GM19455 (cell line): ENCODE data around the gene DCPS.
A peak's percentile ranks its signal among the peaks of the same experiment; 100 is the strongest.
"Not testable (repeated sequence)": the region's sequence is repeated elsewhere in the genome, so short reads cannot be mapped to it uniquely, and the experiment has no call there.

Source experiments
- ATAC-seq: cut with Tn5 transposase; IDR thresholded peaks from one replicate; pipeline ENCODE4 v1.9.1; 2021; ENCODE audit not compliant: unreplicated experiment

The DCPS gene, protein sequence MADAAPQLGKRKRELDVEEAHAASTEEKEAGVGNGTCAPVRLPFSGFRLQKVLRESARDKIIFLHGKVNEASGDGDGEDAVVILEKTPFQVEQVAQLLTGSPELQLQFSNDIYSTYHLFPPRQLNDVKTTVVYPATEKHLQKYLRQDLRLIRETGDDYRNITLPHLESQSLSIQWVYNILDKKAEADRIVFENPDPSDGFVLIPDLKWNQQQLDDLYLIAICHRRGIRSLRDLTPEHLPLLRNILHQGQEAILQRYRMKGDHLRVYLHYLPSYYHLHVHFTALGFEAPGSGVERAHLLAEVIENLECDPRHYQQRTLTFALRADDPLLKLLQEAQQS

GRCh38 chr11:126303623-126304456, at the start of gene DCPS:
Gene DCPS, plus strand, starts transcription at chr11:126304060. Its CDS starts 21 bp downstream, at chr11:126304081.
- peak; percentile 87 for ATAC-seq

DNA sequence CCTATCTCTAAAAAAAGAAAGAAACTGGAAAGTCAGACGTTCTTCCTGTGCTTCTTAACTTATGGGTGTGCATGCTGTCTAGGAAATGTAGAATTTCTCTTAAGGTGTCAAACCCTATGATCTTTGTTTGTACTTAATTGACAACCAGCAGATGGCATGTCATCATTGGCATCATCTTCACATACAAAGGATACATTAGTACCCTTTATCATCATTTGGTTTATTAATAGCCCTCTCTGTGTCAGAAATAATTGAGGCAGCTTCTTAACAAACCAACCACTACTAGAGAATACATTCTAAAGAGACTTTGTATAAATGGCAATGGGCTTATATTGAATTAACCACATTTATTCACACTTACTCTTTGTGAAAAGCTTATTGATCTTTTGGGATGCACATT, 49.0 kb upstream of the DCPS start:
- ATAC-seq: no peak

GRCh38 chr11:126255507-126255906, 48.4 kb upstream of the DCPS start:
- not testable (repeated sequence) for ATAC-seq

DNA sequence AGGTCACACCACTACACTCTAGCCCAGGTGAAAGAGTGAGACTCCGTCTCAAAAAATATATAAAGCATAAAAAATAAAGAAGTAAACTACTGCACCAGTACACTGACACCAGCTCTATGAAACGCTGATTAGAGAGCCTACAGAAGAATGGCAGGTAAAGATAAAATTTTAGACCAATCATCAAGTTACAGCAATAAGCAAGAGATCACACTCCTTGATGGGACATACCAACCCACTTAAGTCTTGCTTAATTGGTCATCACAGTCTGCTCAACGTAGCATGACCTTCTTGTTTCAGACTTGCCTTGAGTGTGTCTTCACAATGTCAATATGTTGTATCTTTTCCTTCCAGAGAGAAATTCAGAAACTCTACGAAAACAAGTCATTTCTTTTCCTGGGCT, 47.6 kb upstream of the DCPS start:
- no peak for ATAC-seq

DNA sequence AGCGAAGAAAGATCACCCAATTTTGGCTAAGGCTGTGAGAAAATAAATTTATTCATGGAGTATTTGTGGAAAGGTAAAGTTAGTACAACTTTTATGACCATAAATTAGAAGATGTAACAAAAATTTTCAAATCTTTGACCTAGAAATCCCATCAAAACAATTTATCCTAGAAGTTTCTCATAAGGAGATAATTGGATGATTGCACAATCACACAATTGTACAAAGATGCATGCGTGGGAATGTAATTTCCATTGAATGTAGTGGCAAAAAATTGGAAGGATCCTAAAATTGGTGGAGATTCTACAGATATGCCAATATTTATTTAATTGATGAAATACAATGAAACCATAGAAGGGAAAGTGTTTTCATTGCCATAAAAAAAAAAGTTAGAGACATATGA, 46.7 kb upstream of the DCPS start:
- no peak for ATAC-seq

- ATAC-seq: no peak
Measured at GRCh38 chr11:126257764-126258163, 46.1 kb upstream of the DCPS start.

DNA sequence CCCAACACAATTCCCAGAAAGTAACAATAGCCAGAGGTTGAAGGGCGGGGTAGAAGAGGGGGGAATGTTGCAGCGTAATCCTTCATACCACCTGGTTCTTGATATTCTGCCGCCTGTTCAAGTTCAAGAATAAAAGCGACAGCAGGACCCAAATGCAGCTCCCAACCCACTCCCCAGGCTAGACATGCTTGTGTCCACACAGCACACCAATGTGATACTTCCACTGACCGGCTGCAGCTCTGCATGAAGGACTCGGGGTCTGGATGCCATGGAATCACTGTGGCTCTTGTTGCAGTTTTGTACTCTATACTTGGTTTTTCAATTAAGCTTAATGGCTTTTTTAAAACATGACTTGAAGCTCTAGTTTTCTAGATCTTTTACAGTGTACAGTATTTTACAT, 41.6 kb upstream of the DCPS start:
- no peak for ATAC-seq

- ATAC-seq: no peak
Measured at GRCh38 chr11:126263489-126263888, 40.4 kb upstream of the DCPS start.

GRCh38 chr11:126265811-126266210, 38.0 kb upstream of the DCPS start:
- ATAC-seq: no peak

- no peak for ATAC-seq
Measured at GRCh38 chr11:126267650-126268049, 36.2 kb upstream of the DCPS start.

- peak; percentile 9 for ATAC-seq
Measured at GRCh38 chr11:126268361-126268707, 35.5 kb upstream of the DCPS start.

GRCh38 chr11:126268708-126269579, 34.9 kb upstream of the DCPS start, which contains the start of the genes FOXRED1 and SRPRA:
Gene FOXRED1, plus strand, starts transcription at chr11:126269154. Its CDS starts 53 bp downstream, at chr11:126269207.
Gene SRPRA, minus strand, starts transcription at chr11:126268895. Its CDS starts 91 bp downstream, at chr11:126268804.
- peak; percentile 99 for ATAC-seq

GRCh38 chr11:126277322-126277721, 26.5 kb upstream of the DCPS start:
- no peak for ATAC-seq

DNA sequence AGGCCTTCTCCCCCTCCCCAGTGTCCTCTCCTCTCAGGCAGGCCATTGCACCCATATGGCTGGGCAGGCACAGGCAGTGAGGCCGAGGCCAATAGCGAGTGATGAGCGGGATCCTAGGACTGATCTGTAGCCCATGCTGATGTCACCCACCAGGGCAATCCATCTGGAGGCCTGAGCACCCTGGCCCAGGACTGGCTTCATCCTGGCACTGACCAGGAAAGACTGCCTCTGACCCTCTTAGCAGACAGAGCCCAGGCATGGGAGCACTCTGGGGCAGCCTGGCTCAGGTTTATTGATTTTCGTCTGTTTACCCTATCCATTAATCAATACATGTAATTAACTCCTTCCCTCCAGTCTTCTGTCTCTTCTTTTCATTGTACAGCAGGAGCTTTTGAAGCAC, 26.1 kb upstream of the DCPS start:
- ATAC-seq: no peak

DNA sequence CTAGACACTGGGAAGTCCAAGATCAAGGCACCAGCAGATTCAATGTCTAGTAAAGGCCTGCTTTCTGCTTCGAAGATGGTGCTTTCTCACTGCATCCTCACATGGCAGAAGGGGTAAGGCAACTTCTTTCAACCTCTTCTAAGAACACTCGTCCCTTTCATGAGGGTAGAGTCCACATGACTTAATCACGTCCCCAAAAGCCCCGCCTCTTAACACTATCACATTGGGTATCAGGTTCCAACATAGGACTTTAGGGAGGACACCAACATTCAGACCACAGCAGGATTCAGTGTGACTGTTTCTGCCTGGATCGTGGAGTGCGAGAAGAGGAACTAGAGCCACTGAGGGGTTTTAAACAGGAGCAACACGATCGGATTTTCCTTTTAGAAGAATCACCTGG, 24.7 kb upstream of the DCPS start:
- no peak for ATAC-seq

GRCh38 chr11:126280595-126280994, 23.3 kb upstream of the DCPS start:
- no peak for ATAC-seq

- ATAC-seq: no peak
Measured at GRCh38 chr11:126281245-126281644, 22.6 kb upstream of the DCPS start.

GRCh38 chr11:126281666-126282175, 22.1 kb upstream of the DCPS start:
- no peak for ATAC-seq

DNA sequence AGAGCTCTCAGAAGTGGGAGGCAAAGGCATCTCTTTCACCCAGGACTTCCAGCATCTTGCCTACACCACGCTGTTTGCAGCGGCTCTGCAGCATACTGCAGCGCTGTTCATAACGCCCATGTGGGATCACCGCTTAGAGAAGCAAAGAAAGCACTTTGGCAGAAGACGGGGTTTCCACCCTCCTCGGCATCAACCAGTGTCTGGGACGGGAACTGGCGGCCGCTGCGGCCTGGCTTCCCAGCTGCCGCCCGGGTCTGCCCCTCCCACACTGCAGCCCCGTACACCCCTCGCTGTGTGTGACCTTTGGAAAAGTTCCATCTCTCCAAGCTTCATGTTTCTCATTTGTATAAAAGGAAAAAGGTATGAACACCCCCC, 21.5 kb upstream of the DCPS start:
- peak; percentile 27 for ATAC-seq

DNA sequence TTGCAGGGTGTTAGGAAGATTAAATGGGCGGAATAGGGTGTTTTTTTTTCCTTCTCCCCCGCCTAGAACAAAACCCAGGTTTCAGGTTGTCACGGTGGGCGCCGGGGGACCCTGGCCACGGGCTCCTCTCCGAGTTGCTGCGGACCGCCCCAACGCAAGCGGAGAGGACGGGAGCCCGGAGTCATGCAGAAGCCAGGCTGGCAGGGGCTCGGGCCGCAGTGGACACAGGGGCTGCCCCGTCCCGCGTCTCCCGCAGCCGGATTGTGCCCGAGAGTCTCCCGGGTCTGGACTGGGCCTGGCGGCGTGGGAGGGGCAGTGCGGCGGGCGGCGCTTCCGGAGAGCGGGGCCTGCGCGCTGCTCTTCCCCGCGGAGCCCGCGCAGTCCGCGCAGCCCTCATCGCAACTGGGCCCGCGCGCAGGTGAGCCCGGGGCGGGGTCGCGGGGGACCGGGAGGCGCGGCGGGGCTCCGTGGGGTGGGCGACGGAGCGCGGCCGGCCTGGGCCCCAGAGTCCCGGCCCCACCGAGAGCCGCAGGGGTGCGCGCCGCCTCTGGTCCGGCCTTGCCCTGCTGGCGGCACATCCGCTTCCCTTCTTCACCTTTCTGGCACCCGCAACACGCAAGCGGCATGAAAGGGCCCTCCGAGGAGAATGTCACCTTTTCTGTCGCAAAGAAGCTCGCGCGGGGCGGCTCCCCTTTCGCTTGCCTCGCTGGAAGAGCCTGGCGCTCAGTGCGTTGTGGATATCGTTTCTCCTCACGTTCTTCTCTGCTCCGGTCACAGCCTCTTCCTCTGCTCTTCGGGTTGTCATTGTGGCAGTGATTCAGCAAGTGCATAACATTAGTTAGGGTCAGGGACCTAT, 20.9 kb upstream of the DCPS start, which contains the start of gene TIRAP:
TSS of gene TIRAP (plus strand) at position 358 of the 856 bp plus-strand sequence. CDS start 7,802 bp downstream, outside the sequence.
- peak; percentile 60 for ATAC-seq
